Measurements from ENCODE around the gene FHOD1. TPM values are rescaled to one million over a fixed set of nuclear protein-coding genes. Genes with fewer than 3 reads are reported as not detected.

FHOD1 gene
- total and polyA plus RNA-seq, 2 donors (not counting 1 experiment from before 2014, with no cell fraction given), result 7.1 to 32.7 TPM

DNA sequence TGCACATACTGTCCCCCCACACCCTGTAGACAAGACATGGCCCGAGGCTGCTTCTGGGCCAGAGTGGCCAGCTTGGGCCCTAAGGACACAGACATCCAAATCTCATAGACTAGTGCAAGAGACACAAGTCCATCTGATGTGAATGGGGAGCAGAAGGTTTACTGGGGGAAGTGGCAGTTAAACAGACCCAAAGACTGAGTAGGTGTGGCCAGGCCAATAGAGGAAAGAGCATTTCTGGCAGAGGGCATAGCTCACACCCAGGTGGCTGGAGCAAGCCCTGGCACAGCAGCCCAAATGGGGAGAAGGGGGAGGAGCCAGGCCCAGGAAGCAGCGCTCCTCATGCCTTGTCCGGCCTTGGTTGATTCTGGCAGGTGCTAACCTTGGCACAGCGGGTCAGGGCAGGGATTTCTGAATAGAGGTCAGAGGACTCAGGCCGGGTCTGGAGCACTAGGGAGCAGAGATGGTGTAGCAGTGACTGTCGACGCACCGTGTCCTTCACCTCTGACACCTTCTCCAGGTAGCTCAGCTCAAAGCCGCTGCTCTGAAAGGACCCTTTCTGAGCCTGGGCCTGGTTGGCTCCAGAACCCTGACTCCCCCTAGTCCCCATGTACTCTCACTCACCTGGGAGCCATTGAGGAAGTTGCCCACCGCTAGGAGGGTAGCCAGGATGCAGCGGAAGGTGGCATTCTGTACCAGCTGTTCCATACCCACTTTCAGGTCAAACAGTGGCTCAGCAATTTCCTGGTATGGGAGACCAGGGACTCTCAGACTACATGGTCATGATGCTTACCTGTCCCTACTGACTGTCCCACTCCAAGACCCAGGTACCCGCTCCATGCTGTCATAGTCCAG lies 16.2 kb downstream of the FHOD1 start:
- Histone ChIP-seq H2AFZ (ENCODE audit: low read length) (no peak overlapping the region), H3K36me3 (ENCODE audit: control insufficient read depth, insufficient read depth, low read length) (peaks cover 48% of the 10 kb centered on the region), H3K4me2 (ENCODE audit: extremely low read depth, insufficient read depth, low read length) (no peak overlapping the region), H4K20me1 (ENCODE audit: control insufficient read depth, extremely low read depth, insufficient read depth, low read length) (no peaks in the 10 kb centered on the region), H3K4me1 (ENCODE audit: control insufficient read depth, extremely low read depth, insufficient read depth, low read length) (peaks cover 2% of the 10 kb centered on the region), H3K27ac (ENCODE audit: insufficient read depth, low read length) (no peak overlapping the region), H3K27me3 (ENCODE audit: control insufficient read depth, insufficient read depth, low read length) (no peaks in the 10 kb centered on the region), H3K9me3 (ENCODE audit: control insufficient read depth, insufficient read depth, low read depth, low read length) (no peaks in the 10 kb centered on the region), H3K9ac (ENCODE audit: insufficient read depth, low read length) (no peak overlapping the region), H3K4me3 (replicated peaks in 1 of 4; ENCODE audit: control extremely low read depth in 1 of 4, insufficient read depth in 1 of 4, low read depth in 3 of 4, low read length in 4 of 4) (no peak overlapping the region), H3K79me2 (ENCODE audit: control insufficient read depth, insufficient read depth, low read length) (peaks cover 19% of the 10 kb centered on the region)
- no peak for DNase-seq (ENCODE audit: low read depth in 2 of 2)
- TF ChIP-seq, protein P1, sequence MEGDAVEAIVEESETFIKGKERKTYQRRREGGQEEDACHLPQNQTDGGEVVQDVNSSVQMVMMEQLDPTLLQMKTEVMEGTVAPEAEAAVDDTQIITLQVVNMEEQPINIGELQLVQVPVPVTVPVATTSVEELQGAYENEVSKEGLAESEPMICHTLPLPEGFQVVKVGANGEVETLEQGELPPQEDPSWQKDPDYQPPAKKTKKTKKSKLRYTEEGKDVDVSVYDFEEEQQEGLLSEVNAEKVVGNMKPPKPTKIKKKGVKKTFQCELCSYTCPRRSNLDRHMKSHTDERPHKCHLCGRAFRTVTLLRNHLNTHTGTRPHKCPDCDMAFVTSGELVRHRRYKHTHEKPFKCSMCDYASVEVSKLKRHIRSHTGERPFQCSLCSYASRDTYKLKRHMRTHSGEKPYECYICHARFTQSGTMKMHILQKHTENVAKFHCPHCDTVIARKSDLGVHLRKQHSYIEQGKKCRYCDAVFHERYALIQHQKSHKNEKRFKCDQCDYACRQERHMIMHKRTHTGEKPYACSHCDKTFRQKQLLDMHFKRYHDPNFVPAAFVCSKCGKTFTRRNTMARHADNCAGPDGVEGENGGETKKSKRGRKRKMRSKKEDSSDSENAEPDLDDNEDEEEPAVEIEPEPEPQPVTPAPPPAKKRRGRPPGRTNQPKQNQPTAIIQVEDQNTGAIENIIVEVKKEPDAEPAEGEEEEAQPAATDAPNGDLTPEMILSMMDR (conservative IDR thresholded peaks at IDR 0.05 in 1 of 2, IDR thresholded peaks at IDR 0.05 in 1 of 2; ENCODE audit: low read depth in 1 of 2, low read length in 2 of 2), result no peak
- TF ChIP-seq EZH2 (IDR thresholded peaks at IDR 0.05; ENCODE audit: low read length, missing control alignments), result no peak

DNA sequence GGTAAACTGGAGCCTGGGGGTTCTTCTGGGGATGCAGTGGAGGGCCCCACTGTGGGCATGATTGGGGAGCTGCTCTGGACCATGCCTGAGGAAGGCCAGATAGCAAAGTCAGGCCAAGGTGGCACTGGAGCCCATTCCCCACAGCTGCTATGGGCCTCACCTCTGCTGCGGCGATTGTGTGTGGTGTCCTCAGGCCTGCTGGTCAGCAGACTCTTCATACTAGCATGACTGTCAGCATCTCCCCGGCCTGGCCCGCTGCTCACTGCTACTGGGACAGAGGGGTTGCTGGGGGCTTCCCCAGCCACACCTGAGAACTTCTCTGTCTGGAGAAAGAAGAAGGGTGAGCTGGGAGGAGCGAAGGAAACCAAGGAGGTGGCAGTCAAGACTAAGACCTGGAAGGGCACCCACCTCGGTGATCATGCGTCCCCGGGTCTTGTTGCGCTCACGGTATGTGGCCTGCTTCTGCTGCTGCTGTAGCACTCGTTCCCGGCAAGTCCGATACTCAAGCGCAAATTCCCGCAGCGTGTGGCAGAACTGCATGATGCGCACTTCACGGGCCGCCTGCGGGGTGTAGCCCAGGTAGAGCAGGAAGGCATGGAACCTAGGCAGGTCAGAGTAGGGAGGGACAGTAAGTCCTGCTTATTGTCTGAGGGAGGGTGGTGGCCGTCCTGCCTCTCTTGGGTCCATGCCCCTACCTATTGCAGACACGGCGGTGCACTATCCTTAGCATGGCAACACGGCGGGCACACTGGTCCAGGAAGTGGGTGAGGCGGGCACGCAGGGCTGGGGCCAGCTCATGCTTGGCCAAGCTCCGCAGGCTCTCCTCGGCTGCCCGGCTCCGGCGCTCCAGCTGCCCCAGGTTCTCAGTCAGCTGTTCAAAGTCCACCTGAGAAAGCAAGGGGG lies 17.1 kb downstream of the FHOD1 start:
- Histone ChIP-seq H3K4me1 (ENCODE audit: control insufficient read depth, extremely low read depth, insufficient read depth, low read length) (peaks cover 6% of the 10 kb centered on the region), H3K27me3 (ENCODE audit: control insufficient read depth, insufficient read depth, low read length) (no peaks in the 10 kb centered on the region), H4K20me1 (ENCODE audit: control insufficient read depth, extremely low read depth, insufficient read depth, low read length) (no peaks in the 10 kb centered on the region), H3K36me3 (ENCODE audit: control insufficient read depth, insufficient read depth, low read length) (peaks cover 43% of the 10 kb centered on the region), H3K4me2 (ENCODE audit: extremely low read depth, insufficient read depth, low read length) (no peak overlapping the region), H3K9me3 (ENCODE audit: control insufficient read depth, insufficient read depth, low read depth, low read length) (no peaks in the 10 kb centered on the region), H2AFZ (ENCODE audit: low read length) (no peak overlapping the region), H3K79me2 (ENCODE audit: control insufficient read depth, insufficient read depth, low read length) (peaks cover 24% of the 10 kb centered on the region), H3K27ac (ENCODE audit: insufficient read depth, low read length) (no peak overlapping the region), H3K9ac (ENCODE audit: insufficient read depth, low read length) (no peak overlapping the region), H3K4me3 (replicated peaks in 1 of 4; ENCODE audit: control extremely low read depth in 1 of 4, insufficient read depth in 1 of 4, low read depth in 3 of 4, low read length in 4 of 4) (no peak overlapping the region)
- TF ChIP-seq, protein P1 (conservative IDR thresholded peaks at IDR 0.05 in 1 of 2, IDR thresholded peaks at IDR 0.05 in 1 of 2; ENCODE audit: low read depth in 1 of 2, low read length in 2 of 2), result no peak
- no peak for TF ChIP-seq EZH2 (IDR thresholded peaks at IDR 0.05; ENCODE audit: low read length, missing control alignments)
- no peak for DNase-seq (ENCODE audit: low read depth in 2 of 2)

DNA sequence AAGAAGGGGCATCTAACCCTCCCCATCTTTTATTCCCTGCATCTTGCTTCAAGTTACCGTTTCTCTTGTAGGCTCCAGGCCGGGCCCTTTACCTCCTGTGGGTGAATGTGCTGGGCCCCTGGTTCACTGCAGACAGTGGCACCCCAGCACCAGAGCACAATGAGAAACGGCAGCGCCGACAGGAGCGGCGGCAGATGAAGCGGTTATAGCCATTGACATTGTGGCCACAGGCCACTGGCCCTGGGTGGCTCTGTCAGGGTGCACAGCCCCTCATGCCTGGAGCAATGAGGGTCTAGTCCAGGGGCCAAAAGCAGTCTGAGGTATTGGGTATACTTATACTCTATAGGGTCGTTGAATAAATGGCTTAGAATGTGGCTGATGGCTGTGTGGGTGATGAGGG lies 18.4 kb downstream of the FHOD1 start:
- Histone ChIP-seq H3K36me3 (ENCODE audit: control insufficient read depth, insufficient read depth, low read length) (peaks cover 36% of the 10 kb centered on the region), H3K4me2 (ENCODE audit: extremely low read depth, insufficient read depth, low read length) (no peak overlapping the region), H3K4me1 (ENCODE audit: control insufficient read depth, extremely low read depth, insufficient read depth, low read length) (peaks cover 6% of the 10 kb centered on the region), H3K27ac (ENCODE audit: insufficient read depth, low read length) (no peak overlapping the region), H4K20me1 (ENCODE audit: control insufficient read depth, extremely low read depth, insufficient read depth, low read length) (no peaks in the 10 kb centered on the region), H3K9me3 (ENCODE audit: control insufficient read depth, insufficient read depth, low read depth, low read length) (no peaks in the 10 kb centered on the region), H3K79me2 (ENCODE audit: control insufficient read depth, insufficient read depth, low read length) (peaks cover 24% of the 10 kb centered on the region), H2AFZ (ENCODE audit: low read length) (no peak overlapping the region), H3K4me3 (replicated peaks in 1 of 4; ENCODE audit: control extremely low read depth in 1 of 4, insufficient read depth in 1 of 4, low read depth in 3 of 4, low read length in 4 of 4) (no peak overlapping the region), H3K9ac (ENCODE audit: insufficient read depth, low read length) (no peak overlapping the region), H3K27me3 (ENCODE audit: control insufficient read depth, insufficient read depth, low read length) (no peaks in the 10 kb centered on the region)
- TF ChIP-seq, protein P1 (conservative IDR thresholded peaks at IDR 0.05 in 1 of 2, IDR thresholded peaks at IDR 0.05 in 1 of 2; ENCODE audit: low read depth in 1 of 2, low read length in 2 of 2), result no peak
- TF ChIP-seq EZH2 (IDR thresholded peaks at IDR 0.05; ENCODE audit: low read length, missing control alignments), result no peak
- no peak for DNase-seq (ENCODE audit: low read depth in 2 of 2)
